GM12878 (cell line): ENCODE results near the gene DPY30. TPM values are rescaled to one million over a fixed set of nuclear protein-coding genes. Genes with fewer than 3 reads are reported as not detected.

Source experiments
- CBFB ChIP-seq: IDR thresholded peaks from 2 replicates; pipeline ENCODE4 v1.6.1; 2016; ENCODE audit warnings: antibody characterized with exemption, low read depth
- CBX3 ChIP-seq: fragments of 200-600 bp; sonication (generic); IDR thresholded peaks from 2 replicates; pipeline ENCODE4 v1.6.1; 2016; ENCODE audit warnings: low read depth, borderline replicate concordance
- CEBPZ ChIP-seq: fragments of 150-350 bp; IDR thresholded peaks from 2 replicates; pipeline ENCODE4 v1.6.1; 2016; ENCODE audit warnings: low read depth, low read length
- CHD4 ChIP-seq: fragments of 200-600 bp; sonication (generic); IDR thresholded peaks from 2 replicates; pipeline ENCODE4 v1.6.1; 2016; ENCODE audit warnings: mild to moderate bottlenecking
- E2F8 ChIP-seq: fragments of 450-650 bp; IDR thresholded peaks from 2 replicates; pipeline ENCODE4 v1.6.1; 2018; ENCODE audit warnings: mild to moderate bottlenecking, low read depth, moderate library complexity; ENCODE audit not compliant: partially characterized antibody
- EP300 ChIP-seq, 2 experiments: fragments of 150-350 bp in 1 of 2; IDR thresholded peaks; 2 replicates each; pipeline ENCODE4 v1.6.1; 2011 to 2012; ENCODE audit warnings: low read depth in 2 of 2, low read length in 2 of 2, borderline replicate concordance in 1 of 2, improper control_type of control experiment in 1 of 2, inconsistent platforms in 1 of 2; ENCODE audit not compliant: control insufficient read depth in 1 of 2
- IRF5 ChIP-seq: fragments of 450-650 bp; IDR thresholded peaks from 2 replicates; pipeline ENCODE4 v1.6.1; 2017; ENCODE audit warnings: borderline replicate concordance
- MTA3 ChIP-seq: IDR thresholded peaks from 2 replicates; pipeline ENCODE4 v1.6.1; 2012; ENCODE audit warnings: low read length, inconsistent platforms, borderline replicate concordance
- NKRF ChIP-seq: fragments of 450-650 bp; conservative IDR thresholded peaks from 2 replicates; pipeline ENCODE4 v1.6.1; 2017; ENCODE audit warnings: mild to moderate bottlenecking, moderate library complexity
- NRF1 ChIP-seq: conservative IDR thresholded peaks from 2 replicates; pipeline ENCODE4 v1.6.1; 2011; ENCODE audit warnings: mild to moderate bottlenecking, low read depth, low read length, improper control_type of control experiment
- POLR2AphosphoS5 ChIP-seq: IDR thresholded peaks from 2 replicates; pipeline ENCODE4 v1.6.1; 2011; ENCODE audit warnings: mild to moderate bottlenecking, low read length, inconsistent platforms
- POU2F2 ChIP-seq: IDR thresholded peaks from 3 replicates; pipeline ENCODE4 v1.6.1; 2011; ENCODE audit warnings: low read depth, mild to moderate bottlenecking, low read length, borderline replicate concordance
- RELA ChIP-seq: fragments of 450-650 bp; IDR thresholded peaks from 2 replicates; pipeline ENCODE4 v1.8.0; 2014; ENCODE audit warnings: borderline replicate concordance; ENCODE audit not compliant: partially characterized antibody
- SIN3A ChIP-seq: IDR thresholded peaks from 2 replicates; pipeline ENCODE4 v1.6.1; 2012; ENCODE audit warnings: low read depth, low read length, improper control_type of control experiment
- SMAD5 ChIP-seq: IDR thresholded peaks from 2 replicates; pipeline ENCODE4 v1.6.1; 2016; ENCODE audit warnings: antibody characterized with exemption, low read depth
- SP1 ChIP-seq: IDR thresholded peaks from one replicate; pipeline ENCODE4 v1.6.1; 2011; ENCODE audit warnings: low read depth, low read length
- SREBF2 ChIP-seq: IDR thresholded peaks from 2 replicates; pipeline ENCODE4 v1.6.1; 2012; ENCODE audit warnings: mild to moderate bottlenecking, low read length
- ZBTB33 ChIP-seq: fragments of 450-650 bp; IDR thresholded peaks from 2 replicates; pipeline ENCODE4 v1.6.1; 2017; ENCODE audit warnings: mild to moderate bottlenecking
- polyA plus RNA-seq, 11 experiments: library from polyadenylated mRNA; depleted of rRNA in 4 of 11; unstranded in 6 of 11; stranded (reverse) in 5 of 11; fragments of >200 nt; fragmentation: Nextera tagmentation in 4 of 11; fragmentation: Illumina TruSeq in 1 of 11; extraction: Ambion mirVana in 4 of 11; extraction: Trizol in 1 of 11; gene quantifications; 1 replicate in 1 of 11; 2 replicates in 10 of 11; pipeline versions ENCODE4 v1.2.1 to v1.2.3, GENCODE V29; 2011 to 2016; ENCODE audit warnings: inconsistent platforms in 2 of 11, missing spikeins in 2 of 11, low read depth in 1 of 11
- total RNA-seq, 4 experiments: library from RNA; depleted of rRNA in 3 of 4; stranded (reverse); fragments of >200 nt in 3 of 4; fragmentation: Illumina TruSeq in 1 of 4; extraction: Trizol in 1 of 4; gene quantifications; 2 replicates each; pipeline versions ENCODE4 v1.2.1 to v1.2.3, GENCODE V29; 2013 to 2021

The DPY30 gene
- total and polyA plus RNA-seq, 10 of the 15 experiments (the other 5 are each of a cell fraction or from before 2014, with no cell fraction given): 45.8 to 307 (median 89.2) TPM

GRCh38 chr2:32064021-32064601, 24.5 kb upstream of the DPY30 start (continued):
- 0 out of 2 replicates have a peak, but pooled peaks have one; percentile 66 for TF ChIP-seq NKRF
- no peak for TF ChIP-seq IRF5
- TF ChIP-seq SREBF2: no peak
- no peak for TF ChIP-seq POU2F2
- no peak for TF ChIP-seq E2F8
- TF ChIP-seq SP1: no peak
- TF ChIP-seq ZBTB33: no peak
- TF ChIP-seq NRF1: no peak
- no peak for TF ChIP-seq MTA3
- no peak for TF ChIP-seq CBFB
- no peak for TF ChIP-seq SMAD5
- peak; percentile 48; the same call in 1 of the 2 replicates for TF ChIP-seq POLR2AphosphoS5
- no peak for TF ChIP-seq CBX3
- TF ChIP-seq EP300 (IDR thresholded peaks at IDR 0.05; ENCODE audit: borderline replicate concordance in 1 of 2, control insufficient read depth in 1 of 2, low read depth in 2 of 2, low read length in 2 of 2): no peak
- TF ChIP-seq CEBPZ: no peak
- no peak for TF ChIP-seq SIN3A
- no peak for TF ChIP-seq CHD4
- no peak for TF ChIP-seq RELA
